Astrocyte (in vitro differentiated cells and primary cell): Measurements from ENCODE around the gene RRAS. TPM values are rescaled to one million over a fixed set of nuclear protein-coding genes. Genes with fewer than 3 reads are reported as not detected.

Experiments used
- DNase-seq: peaks from one replicate; pipeline ENCODE4 v3.0.0-alpha.2; 2010; ENCODE audit warnings: low read depth
- FAIRE-seq: peaks from 2 replicates; lab custom pipeline; 2011; peaks lifted over from hg19 to GRCh38; lab: Jason Lieb, UNC
- H2AFZ ChIP-seq: 2 replicates; pipeline ENCODE4 v1.6.0; 2012; ENCODE audit warnings: low read depth, low read length, inconsistent platforms
- H3K27ac ChIP-seq: 2 replicates; pipeline ENCODE4 v1.5.1; 2011; ENCODE audit warnings: low read depth, low read length, inconsistent platforms
- H3K27me3 ChIP-seq: 2 replicates; pipeline ENCODE4 v1.6.0; 2011; ENCODE audit warnings: low read length, inconsistent platforms; ENCODE audit not compliant: insufficient read depth
- H3K36me3 ChIP-seq: 2 replicates; pipeline ENCODE4 v1.5.1; 2011; ENCODE audit warnings: low read length, inconsistent platforms; ENCODE audit not compliant: insufficient read depth
- H3K4me1 ChIP-seq: 2 replicates; pipeline ENCODE4 v1.5.1; 2011; ENCODE audit warnings: low read length, inconsistent platforms; ENCODE audit not compliant: insufficient read depth
- H3K4me2 ChIP-seq: 2 replicates; pipeline ENCODE4 v1.6.0; 2012; ENCODE audit warnings: low read length, inconsistent platforms
- H3K4me3 ChIP-seq: 2 replicates; pipeline ENCODE4 v1.5.1; 2011; ENCODE audit warnings: low read depth, mild to moderate bottlenecking, low read length, inconsistent platforms; ENCODE audit not compliant: insufficient read depth
- H3K79me2 ChIP-seq: 2 replicates; pipeline ENCODE4 v1.6.0; 2012; ENCODE audit warnings: mild to moderate bottlenecking, low read length, inconsistent platforms; ENCODE audit not compliant: insufficient read depth
- H3K9ac ChIP-seq: 2 replicates; pipeline ENCODE4 v1.6.0; 2012; ENCODE audit warnings: mild to moderate bottlenecking, low read length, inconsistent platforms
- H3K9me3 ChIP-seq: 2 replicates; pipeline ENCODE4 v1.5.1; 2012; ENCODE audit warnings: low read depth, mild to moderate bottlenecking, low read length, inconsistent platforms; ENCODE audit not compliant: insufficient read depth
- H4K20me1 ChIP-seq: 2 replicates; pipeline ENCODE4 v1.6.0; 2012; ENCODE audit warnings: low read length, inconsistent platforms; ENCODE audit not compliant: insufficient read depth
- H3K27ac Mint-ChIP-seq: one replicate; pipeline ENCODE4 v1.8.0; 2021; ENCODE audit warnings: mild to moderate bottlenecking, mixed read lengths; ENCODE audit not compliant: unreplicated experiment
- H3K27me3 Mint-ChIP-seq: one replicate; pipeline ENCODE4 v1.8.0; 2021; ENCODE audit warnings: low read depth, mixed read lengths; ENCODE audit not compliant: unreplicated experiment
- H3K36me3 Mint-ChIP-seq: one replicate; pipeline ENCODE4 v1.8.0; 2021; ENCODE audit warnings: low read depth, mixed read lengths; ENCODE audit not compliant: unreplicated experiment
- H3K4me1 Mint-ChIP-seq: one replicate; pipeline ENCODE4 v1.8.0; 2021; ENCODE audit warnings: low read depth, mixed read lengths; ENCODE audit not compliant: unreplicated experiment
- H3K4me3 Mint-ChIP-seq: one replicate; pipeline ENCODE4 v1.8.0; 2021; ENCODE audit warnings: mild to moderate bottlenecking, moderate library complexity, mixed read lengths; ENCODE audit not compliant: unreplicated experiment
- H3K9me3 Mint-ChIP-seq: one replicate; pipeline ENCODE4 v1.8.0; 2021; ENCODE audit warnings: mild to moderate bottlenecking, mixed read lengths; ENCODE audit not compliant: unreplicated experiment
- CTCF ChIP-seq: IDR thresholded peaks from 2 replicates; pipeline ENCODE4 v1.5.1; 2011; ENCODE audit warnings: low read depth, mild to moderate bottlenecking, inconsistent platforms, low read length, moderate library complexity; ENCODE audit not compliant: insufficient read depth
- EZH2 ChIP-seq: IDR thresholded peaks from 2 replicates; pipeline ENCODE4 v1.6.1; 2012; ENCODE audit warnings: mild to moderate bottlenecking, low read length, inconsistent platforms; ENCODE audit not compliant: insufficient read depth
- total RNA-seq: library from RNA; stranded (reverse); gene quantifications from 2 replicates; pipeline ENCODE4 v1.2.1, GENCODE V29; 2021

RRAS gene
- total RNA-seq, 1 donor from 2014 or later = 94.7 TPM

- no peak for DNase-seq
- H3K27ac ChIP-seq = no peak overlapping the region
- peaks cover 19% of the 10 kb centered on the region for H3K36me3 Mint-ChIP-seq
- peaks cover 63% of the 10 kb centered on the region for H4K20me1 ChIP-seq
- H3K4me3 ChIP-seq = no peak overlapping the region
- H3K79me2 ChIP-seq = peaks cover 17% of the 10 kb centered on the region
- H3K27ac Mint-ChIP-seq = no peak overlapping the region
- H3K9me3 Mint-ChIP-seq = no peaks in the 10 kb centered on the region
- H3K27me3 Mint-ChIP-seq = no peaks in the 10 kb centered on the region
- H3K9ac ChIP-seq = no peak overlapping the region
- no peak overlapping the region for H3K4me2 ChIP-seq
- FAIRE-seq = no peak
- H3K9me3 ChIP-seq = peaks cover 4% of the 10 kb centered on the region
- H3K4me1 ChIP-seq = no peaks in the 10 kb centered on the region
- no peaks in the 10 kb centered on the region for H3K27me3 ChIP-seq
- H2AFZ ChIP-seq = no peak overlapping the region
- peaks cover 21% of the 10 kb centered on the region for H3K36me3 ChIP-seq
- TF ChIP-seq CTCF (no peak), EZH2 (no peak)
- no peaks in the 10 kb centered on the region for H3K4me1 Mint-ChIP-seq
- H3K4me3 Mint-ChIP-seq = no peak overlapping the region
These were observed 16.6 kb upstream of the RRAS start for GRCh38 chr19:49656456-49657109.

GRCh38 chr19:49655570-49656455 is 15.9 kb upstream of the RRAS start:
- H3K4me2 ChIP-seq = no peak overlapping the region
- Mint-ChIP-seq H3K4me3 (no peak overlapping the region), H3K27me3 (no peaks in the 10 kb centered on the region), H3K36me3 (peaks cover 19% of the 10 kb centered on the region), H3K27ac (no peak overlapping the region), H3K4me1 (no peaks in the 10 kb centered on the region), H3K9me3 (no peaks in the 10 kb centered on the region)
- H4K20me1 ChIP-seq = peaks cover 63% of the 10 kb centered on the region
- no peak overlapping the region for H3K9ac ChIP-seq
- no peak overlapping the region for H3K4me3 ChIP-seq
- no peak for FAIRE-seq
- peaks cover 17% of the 10 kb centered on the region for H3K36me3 ChIP-seq
- TF ChIP-seq EZH2 = no peak
- no peak for TF ChIP-seq CTCF
- no peaks in the 10 kb centered on the region for H3K4me1 ChIP-seq
- no peaks in the 10 kb centered on the region for H3K27me3 ChIP-seq
- DNase-seq = no peak
- H3K9me3 ChIP-seq = peaks cover 4% of the 10 kb centered on the region
- H3K27ac ChIP-seq = no peak overlapping the region
- H2AFZ ChIP-seq = no peak overlapping the region
- H3K79me2 ChIP-seq = peaks cover 17% of the 10 kb centered on the region
